Measurements from ENCODE around the gene NCOA1.

The NCOA1 gene

GRCh38 chr2:24486636-24487205, 4.3 kb upstream of the NCOA1 start:
- peaks cover 0 to 2% (median 0%) of the 10 kb centered on the region in 5 experiments for H3K9me3 ChIP-seq (ENCODE audit: control extremely low read depth in 1 of 5, control insufficient read depth in 4 of 5, insufficient read depth in 2 of 5, low read depth in 1 of 5, low read length in 4 of 5)
- H3K27ac ChIP-seq (ENCODE audit: insufficient read depth in 1 of 2, low read depth in 1 of 2, low read length in 2 of 2, poor library complexity in 1 of 2, severe bottlenecking in 2 of 2) = no peak overlapping the region
- H3K36me3 ChIP-seq (ENCODE audit: control insufficient read depth in 4 of 4, insufficient read depth in 4 of 4, low read length in 3 of 4) = no peaks in the 10 kb centered on the region
- H3K4me3 ChIP-seq (ENCODE audit: control insufficient read depth in 1 of 7, extremely low read depth in 1 of 7, insufficient read depth in 4 of 7, low read depth in 2 of 7, low read length in 6 of 7) = no peak overlapping the region
- ChIA-PET CTCF (interaction anchor here (0.9 to 1.3 kb wide), 2 partner anchors 51 to 76 kb away, joined by 3 read pairs; no protein-coding TSS in a partner anchor), POLR2A (no interaction called here)
- H3K4me1 ChIP-seq (ENCODE audit: control extremely low read depth in 1 of 4, control insufficient read depth in 4 of 4, insufficient read depth in 4 of 4, low read length in 3 of 4) = peaks cover 10 to 23% (median 13%) of the 10 kb centered on the region in 4 experiments
- DNase-seq = no peak
- H3K27me3 ChIP-seq (replicated peaks in 2 of 5; ENCODE audit: control insufficient read depth in 4 of 5, insufficient read depth in 5 of 5, low read length in 4 of 5) = no peaks in the 10 kb centered on the region
- WGBS (ENCODE audit: insufficient coverage) = 100% methylated on average over 1 of the region's 3 CpGs

- Histone ChIP-seq H3K27ac (ENCODE audit: insufficient read depth in 1 of 2, low read depth in 1 of 2, low read length in 2 of 2, poor library complexity in 1 of 2, severe bottlenecking in 2 of 2) (peak overlapping the region in 1 of 2 experiments; percentile 86), H3K4me3 (ENCODE audit: control insufficient read depth in 1 of 7, extremely low read depth in 1 of 7, insufficient read depth in 4 of 7, low read depth in 2 of 7, low read length in 6 of 7) (peak overlapping the region in 6 of 7 experiments; percentile 61 to 94 (median 78)), H3K4me1 (ENCODE audit: control extremely low read depth in 1 of 4, control insufficient read depth in 4 of 4, insufficient read depth in 4 of 4, low read length in 3 of 4) (peaks cover 19 to 38% (median 37%) of the 10 kb centered on the region in 4 experiments), H3K27me3 (replicated peaks in 2 of 5; ENCODE audit: control insufficient read depth in 4 of 5, insufficient read depth in 5 of 5, low read length in 4 of 5) (no peaks in the 10 kb centered on the region), H3K9me3 (ENCODE audit: control extremely low read depth in 1 of 5, control insufficient read depth in 4 of 5, insufficient read depth in 2 of 5, low read depth in 1 of 5, low read length in 4 of 5) (peaks cover 0 to 1% (median 0%) of the 10 kb centered on the region in 5 experiments), H3K36me3 (ENCODE audit: control insufficient read depth in 4 of 4, insufficient read depth in 4 of 4, low read length in 3 of 4) (no peaks in the 10 kb centered on the region)
- ChIA-PET CTCF (interaction anchor here (0.6 kb wide), 1 partner anchor 9 kb away, joined by 3 read pairs; no protein-coding TSS in a partner anchor), POLR2A (interaction anchor here (0.6 kb wide), 1 partner anchor 320 kb away, joined by 3 read pairs; no protein-coding TSS in a partner anchor)
- DNase-seq = peak in 2 of 3 donors; percentile 26 to 29
- 78% methylated on average over 13 of the region's 14 CpGs for WGBS (ENCODE audit: insufficient coverage)
Measured at GRCh38 chr2:24489465-24490180, 1.4 kb upstream of the NCOA1 start.

GRCh38 chr2:24490181-24490689, 819 bp upstream of the NCOA1 start:
- Histone ChIP-seq H3K4me1 (ENCODE audit: control extremely low read depth in 1 of 4, control insufficient read depth in 4 of 4, insufficient read depth in 4 of 4, low read length in 3 of 4) (peaks cover 19 to 38% (median 37%) of the 10 kb centered on the region in 4 experiments), H3K4me3 (ENCODE audit: control insufficient read depth in 1 of 7, extremely low read depth in 1 of 7, insufficient read depth in 4 of 7, low read depth in 2 of 7, low read length in 6 of 7) (peak overlapping the region; percentile 45 to 94 (median 74)), H3K27ac (ENCODE audit: insufficient read depth in 1 of 2, low read depth in 1 of 2, low read length in 2 of 2, poor library complexity in 1 of 2, severe bottlenecking in 2 of 2) (peak overlapping the region; percentile 54 to 86), H3K36me3 (ENCODE audit: control insufficient read depth in 4 of 4, insufficient read depth in 4 of 4, low read length in 3 of 4) (no peaks in the 10 kb centered on the region), H3K27me3 (replicated peaks in 2 of 5; ENCODE audit: control insufficient read depth in 4 of 5, insufficient read depth in 5 of 5, low read length in 4 of 5) (no peaks in the 10 kb centered on the region), H3K9me3 (ENCODE audit: control extremely low read depth in 1 of 5, control insufficient read depth in 4 of 5, insufficient read depth in 2 of 5, low read depth in 1 of 5, low read length in 4 of 5) (no peaks in the 10 kb centered on the region)
- peak in 1 of 3 donors; percentile 61 for DNase-seq
- WGBS (ENCODE audit: insufficient coverage) = 36% methylated on average over 11 of the region's 12 CpGs
- ChIA-PET POLR2A (interaction anchor here (0.6 to 1.6 kb wide), 3 partner anchors 17 to 319 kb away, joined by 3 to 5 read pairs (median 3); no protein-coding TSS in a partner anchor), CTCF (interaction anchor here (0.6 kb wide), 1 partner anchor 10 kb away, joined by 3 read pairs; no protein-coding TSS in a partner anchor)

- ChIA-PET CTCF (interaction anchor here (1.1 to 1.5 kb wide), 2 partner anchors 15 to 70 kb away, joined by 3 to 5 read pairs; no protein-coding TSS in a partner anchor), POLR2A (interaction anchor here (0.7 to 1.6 kb wide), 2 partner anchors 30 to 327 kb away, joined by 3 to 5 read pairs; no protein-coding TSS in a partner anchor)
- Histone ChIP-seq H3K9me3 (ENCODE audit: control extremely low read depth in 1 of 5, control insufficient read depth in 4 of 5, insufficient read depth in 2 of 5, low read depth in 1 of 5, low read length in 4 of 5) (no peaks in the 10 kb centered on the region), H3K36me3 (ENCODE audit: control insufficient read depth in 4 of 4, insufficient read depth in 4 of 4, low read length in 3 of 4) (no peaks in the 10 kb centered on the region), H3K4me3 (ENCODE audit: control insufficient read depth in 1 of 7, extremely low read depth in 1 of 7, insufficient read depth in 4 of 7, low read depth in 2 of 7, low read length in 6 of 7) (peak overlapping the region; percentile 75 to 94 (median 84)), H3K27me3 (replicated peaks in 2 of 5; ENCODE audit: control insufficient read depth in 4 of 5, insufficient read depth in 5 of 5, low read length in 4 of 5) (no peaks in the 10 kb centered on the region), H3K27ac (ENCODE audit: insufficient read depth in 1 of 2, low read depth in 1 of 2, low read length in 2 of 2, poor library complexity in 1 of 2, severe bottlenecking in 2 of 2) (peak overlapping the region; percentile 21 to 72), H3K4me1 (ENCODE audit: control extremely low read depth in 1 of 4, control insufficient read depth in 4 of 4, insufficient read depth in 4 of 4, low read length in 3 of 4) (peaks cover 19 to 38% (median 37%) of the 10 kb centered on the region in 4 experiments)
- 0% methylated on average over 88 of the region's 100 CpGs for WGBS (ENCODE audit: insufficient coverage)
- peak; percentile 64 to 85 (median 80) for DNase-seq
Measured at GRCh38 chr2:24491542-24492420, 727 bp downstream of the NCOA1 start.

GRCh38 chr2:24492421-24493279, 1.6 kb downstream of the NCOA1 start:
- no peaks in the 10 kb centered on the region for H3K27me3 ChIP-seq (replicated peaks in 2 of 5; ENCODE audit: control insufficient read depth in 4 of 5, insufficient read depth in 5 of 5, low read length in 4 of 5)
- peak in 2 of 3 donors; percentile 41 to 58 for DNase-seq
- WGBS (ENCODE audit: insufficient coverage) = 40% methylated on average over 12 of the region's 16 CpGs
- CTCF ChIA-PET = interaction anchor here (0.7 kb wide), 1 partner anchor 17 kb away, joined by 3 read pairs; no protein-coding TSS in a partner anchor
- H3K9me3 ChIP-seq (ENCODE audit: control extremely low read depth in 1 of 5, control insufficient read depth in 4 of 5, insufficient read depth in 2 of 5, low read depth in 1 of 5, low read length in 4 of 5) = no peaks in the 10 kb centered on the region
- H3K4me3 ChIP-seq (ENCODE audit: control insufficient read depth in 1 of 7, extremely low read depth in 1 of 7, insufficient read depth in 4 of 7, low read depth in 2 of 7, low read length in 6 of 7) = peak overlapping the region; percentile 75 to 94 (median 84)
- H3K4me1 ChIP-seq (ENCODE audit: control extremely low read depth in 1 of 4, control insufficient read depth in 4 of 4, insufficient read depth in 4 of 4, low read length in 3 of 4) = peaks cover 19 to 40% (median 37%) of the 10 kb centered on the region in 4 experiments
- H3K27ac ChIP-seq (ENCODE audit: insufficient read depth in 1 of 2, low read depth in 1 of 2, low read length in 2 of 2, poor library complexity in 1 of 2, severe bottlenecking in 2 of 2) = peak overlapping the region; percentile 22 to 74
- H3K36me3 ChIP-seq (ENCODE audit: control insufficient read depth in 4 of 4, insufficient read depth in 4 of 4, low read length in 3 of 4) = no peaks in the 10 kb centered on the region
- POLR2A ChIA-PET = interaction anchor here (0.5 kb wide), 1 partner anchor 48 kb away, joined by 3 read pairs; no protein-coding TSS in a partner anchor

GRCh38 chr2:24493713-24494112, 2.7 kb downstream of the NCOA1 start:
- CTCF ChIA-PET = interaction anchor here (0.7 kb wide), 1 partner anchor 16 kb away, joined by 3 read pairs; no protein-coding TSS in a partner anchor
- DNase-seq = peak; percentile 52 to 84 (median 78)

More at GRCh38 chr2:24493713-24494112, 2.7 kb downstream of the NCOA1 start:
- H3K36me3 ChIP-seq (ENCODE audit: control insufficient read depth in 4 of 4, insufficient read depth in 4 of 4, low read length in 3 of 4) = no peaks in the 10 kb centered on the region
- peak overlapping the region in 5 of 7 experiments; percentile 5 to 94 (median 34) for H3K4me3 ChIP-seq (ENCODE audit: control insufficient read depth in 1 of 7, extremely low read depth in 1 of 7, insufficient read depth in 4 of 7, low read depth in 2 of 7, low read length in 6 of 7)
- WGBS (ENCODE audit: insufficient coverage) = 60% methylated on average over 1 of the region's 1 CpG
- no peaks in the 10 kb centered on the region for H3K9me3 ChIP-seq (ENCODE audit: control extremely low read depth in 1 of 5, control insufficient read depth in 4 of 5, insufficient read depth in 2 of 5, low read depth in 1 of 5, low read length in 4 of 5)
- POLR2A ChIA-PET = no interaction called here
- H3K27me3 ChIP-seq (replicated peaks in 2 of 5; ENCODE audit: control insufficient read depth in 4 of 5, insufficient read depth in 5 of 5, low read length in 4 of 5) = no peaks in the 10 kb centered on the region
- peaks cover 19 to 41% (median 37%) of the 10 kb centered on the region in 4 experiments for H3K4me1 ChIP-seq (ENCODE audit: control extremely low read depth in 1 of 4, control insufficient read depth in 4 of 4, insufficient read depth in 4 of 4, low read length in 3 of 4)
- peak overlapping the region; percentile 46 to 74 for H3K27ac ChIP-seq (ENCODE audit: insufficient read depth in 1 of 2, low read depth in 1 of 2, low read length in 2 of 2, poor library complexity in 1 of 2, severe bottlenecking in 2 of 2)

Data from common myeloid progenitor, CD34-positive (primary cell).